ENCODE data around the gene SLC25A22.
A peak's percentile ranks its signal among the peaks of the same experiment; 100 is the strongest.

The SLC25A22 gene

DNA sequence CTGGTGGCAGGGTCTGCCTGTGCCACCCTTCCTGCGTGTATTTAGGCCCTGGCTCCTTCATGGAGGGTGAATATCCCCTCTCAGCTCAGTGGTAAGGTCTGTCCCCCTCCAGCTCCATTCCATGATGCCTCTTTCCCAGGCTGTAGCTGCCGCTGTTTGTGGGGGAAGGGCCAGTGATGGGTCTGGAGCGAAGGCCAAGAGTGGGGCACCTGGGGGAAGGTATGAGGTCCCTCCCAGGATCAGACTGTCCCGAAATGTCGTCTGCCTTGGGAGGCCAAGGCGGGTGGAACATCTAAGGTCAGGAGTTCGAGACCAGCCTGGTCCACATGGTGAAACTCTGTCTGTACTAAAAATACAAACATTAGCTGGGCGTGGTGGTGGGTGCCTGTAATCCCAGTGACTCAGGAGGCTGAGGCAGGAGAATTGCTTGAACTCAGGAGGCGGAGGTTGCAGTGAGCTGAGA, 35.8 kb upstream of the SLC25A22 start:
- DNase-seq, result no peak

DNA sequence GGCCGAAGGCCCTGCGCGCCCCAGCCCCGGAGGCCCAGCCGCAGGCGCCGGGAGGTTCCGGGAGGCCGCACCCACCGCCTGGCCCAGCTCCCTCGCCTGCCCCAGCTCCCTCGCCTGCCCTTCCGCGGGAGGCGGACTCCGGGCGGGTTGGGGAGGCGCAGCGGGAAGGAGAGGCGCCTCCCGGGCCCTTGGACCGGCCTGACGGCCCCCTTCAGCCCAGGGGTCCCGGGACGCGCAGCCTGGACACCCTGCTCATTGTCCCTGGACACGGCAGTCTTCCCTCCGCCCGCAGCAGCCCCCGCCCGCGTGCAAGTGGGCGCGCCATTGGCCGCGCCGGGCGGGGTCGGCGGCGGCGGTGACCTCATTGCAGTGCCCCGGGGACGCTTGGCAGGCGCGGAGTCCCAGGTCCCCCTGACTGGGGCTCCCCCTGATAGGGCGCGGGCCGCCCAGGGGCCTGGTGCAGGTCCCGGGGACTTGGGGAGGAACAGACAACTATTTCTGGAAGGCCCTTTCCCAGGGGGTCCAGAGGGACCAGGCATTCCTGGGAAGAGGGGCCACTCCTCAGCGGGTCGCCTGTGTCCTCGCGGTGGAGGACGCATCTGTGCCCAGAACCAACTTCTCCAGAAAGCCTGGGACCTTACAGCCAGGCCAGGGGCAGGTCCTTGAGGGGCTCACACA, 35.2 kb upstream of the SLC25A22 start:
- DNase-seq, result no peak

DNA sequence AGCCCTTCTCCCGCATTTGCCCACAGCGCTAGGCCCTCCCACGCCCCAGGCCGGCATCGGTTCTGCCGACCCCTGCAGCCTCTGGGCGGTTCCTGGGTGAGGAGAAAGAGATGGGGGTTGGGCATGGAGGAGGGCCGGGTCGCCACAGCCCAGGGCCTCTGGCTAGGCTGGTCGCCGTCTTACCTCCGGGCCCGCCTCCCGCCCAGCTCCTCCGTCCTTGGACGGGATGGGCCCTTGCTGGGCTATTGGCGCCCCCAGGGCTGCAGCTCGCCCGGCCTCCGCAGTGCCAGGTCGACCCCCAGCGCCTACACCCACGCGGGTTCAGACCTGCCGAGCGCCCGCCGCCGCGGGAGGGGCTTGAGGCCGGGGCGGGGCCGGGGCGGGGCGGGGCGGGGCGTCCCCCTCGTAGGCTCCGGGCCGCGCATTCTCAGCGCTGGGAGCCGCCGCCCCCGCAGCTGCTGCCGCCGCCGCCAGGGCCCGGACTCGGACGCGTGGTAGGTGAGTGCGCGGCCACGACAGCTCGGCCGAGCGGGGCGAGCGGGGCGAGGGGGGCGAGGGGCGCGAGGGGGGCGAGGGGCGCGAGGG, 34.5 kb upstream of the SLC25A22 start, which contains the start of gene CD151:
TSS of gene CD151 (plus strand) at position 424 of the 585 bp plus-strand sequence. CDS start 3,118 bp downstream, outside the sequence.
- peak; percentile 58 for DNase-seq

DNA sequence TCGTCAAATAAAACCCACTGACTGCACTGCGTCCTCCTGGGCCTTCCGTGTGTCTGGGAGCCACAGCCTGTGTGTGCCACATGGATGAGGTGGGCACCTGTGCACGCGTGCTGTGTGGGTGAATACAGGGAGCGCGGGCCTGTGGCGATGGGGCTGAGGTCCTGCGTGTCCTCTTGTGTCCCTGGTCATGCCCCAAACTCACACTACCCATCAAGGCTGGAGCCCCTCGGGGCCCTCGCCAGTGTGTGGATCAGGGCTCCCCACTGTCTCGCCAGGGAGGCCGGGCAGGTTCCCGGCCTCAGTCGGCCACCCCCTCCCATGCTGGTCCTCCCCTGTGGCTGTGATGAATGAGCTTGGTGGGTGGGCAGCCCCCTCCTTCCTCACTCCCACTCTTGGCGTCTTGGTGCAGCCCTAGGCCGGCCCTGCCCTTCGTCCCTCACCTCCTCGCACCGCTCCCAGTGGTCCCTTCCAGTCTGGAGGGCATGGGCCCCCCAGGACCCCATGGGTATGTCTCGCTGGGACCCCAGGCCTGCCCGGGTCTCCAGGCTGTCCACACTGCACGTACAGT, 34.0 kb upstream of the SLC25A22 start:
- no peak for DNase-seq

DNA sequence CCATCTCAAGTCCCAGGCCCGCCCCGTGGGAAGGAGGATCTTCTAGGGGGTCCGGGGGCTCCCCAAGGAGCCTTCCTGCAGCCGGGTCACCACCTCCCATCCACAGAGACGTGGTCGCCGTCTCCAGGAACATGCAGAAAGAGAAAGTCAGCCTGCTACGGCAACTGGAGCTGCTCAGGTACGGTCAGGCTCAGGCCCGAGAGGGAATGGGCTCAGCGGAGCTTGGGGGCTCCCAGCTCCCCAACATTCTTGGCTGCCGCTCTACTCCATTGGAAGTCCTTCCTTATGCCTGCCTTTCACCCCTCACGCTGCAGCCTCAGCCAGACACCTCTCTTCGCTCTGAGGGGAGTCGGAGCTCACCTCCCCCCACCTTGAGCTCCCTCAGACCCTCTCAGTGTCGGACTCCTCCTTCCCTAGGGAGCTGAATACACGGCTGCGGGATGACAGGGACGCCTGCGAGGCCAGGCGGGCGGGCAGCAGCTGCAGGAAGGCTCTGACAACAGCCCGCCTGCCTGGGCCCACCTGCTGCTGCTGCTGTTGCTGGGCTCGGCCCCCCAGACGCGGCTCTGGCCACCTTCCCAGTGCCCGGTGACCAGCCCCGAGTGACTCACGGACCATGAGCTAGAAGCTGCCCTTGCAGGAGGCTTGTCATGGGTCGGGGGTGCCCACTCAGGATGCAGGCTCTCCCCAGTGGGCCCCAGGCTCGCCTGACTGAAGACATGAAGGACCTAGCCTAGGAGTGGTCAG, 33.2 kb upstream of the SLC25A22 start:
- DNase-seq, result no peak

DNA sequence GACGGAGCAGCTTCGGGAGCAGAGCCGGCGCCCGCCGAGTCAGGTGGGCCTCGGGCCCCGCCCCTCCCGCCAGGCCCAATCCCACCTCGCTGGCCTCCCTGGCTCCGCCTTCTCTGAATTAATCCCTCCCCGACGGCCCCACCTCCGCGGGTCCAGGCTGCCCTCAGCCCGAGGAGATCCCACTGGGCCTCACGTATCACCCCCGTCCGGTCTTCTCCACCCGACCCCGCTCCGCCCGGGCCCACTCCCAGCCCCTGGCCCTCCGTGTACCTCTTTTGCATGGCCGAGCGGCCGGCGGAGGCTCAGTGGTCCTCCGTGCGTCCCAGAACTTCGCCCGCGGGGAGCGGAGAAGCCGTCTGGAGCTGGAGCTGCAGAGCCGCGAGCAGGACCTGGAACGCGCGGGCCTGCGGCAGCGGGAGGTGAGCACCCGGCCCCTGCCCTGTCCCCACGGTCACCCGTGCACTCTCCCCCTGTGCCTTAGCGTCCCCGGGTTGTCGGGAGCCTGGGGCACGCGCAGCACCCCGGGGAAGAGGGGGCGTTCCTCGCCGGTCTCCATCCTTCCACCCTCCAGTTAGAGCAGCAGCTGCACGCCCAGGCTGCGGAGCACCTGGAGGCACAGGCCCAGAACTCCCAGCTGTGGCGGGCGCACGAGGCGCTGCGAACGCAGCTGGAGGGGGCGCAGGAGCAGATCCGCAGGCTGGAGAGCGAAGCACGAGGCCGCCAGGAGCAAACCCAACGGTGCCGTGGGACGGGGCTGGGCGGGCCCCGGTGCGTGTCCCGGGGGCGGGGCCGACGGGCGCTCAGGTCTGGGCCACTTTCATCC, 32.4 kb upstream of the SLC25A22 start:
- no peak for DNase-seq

DNA sequence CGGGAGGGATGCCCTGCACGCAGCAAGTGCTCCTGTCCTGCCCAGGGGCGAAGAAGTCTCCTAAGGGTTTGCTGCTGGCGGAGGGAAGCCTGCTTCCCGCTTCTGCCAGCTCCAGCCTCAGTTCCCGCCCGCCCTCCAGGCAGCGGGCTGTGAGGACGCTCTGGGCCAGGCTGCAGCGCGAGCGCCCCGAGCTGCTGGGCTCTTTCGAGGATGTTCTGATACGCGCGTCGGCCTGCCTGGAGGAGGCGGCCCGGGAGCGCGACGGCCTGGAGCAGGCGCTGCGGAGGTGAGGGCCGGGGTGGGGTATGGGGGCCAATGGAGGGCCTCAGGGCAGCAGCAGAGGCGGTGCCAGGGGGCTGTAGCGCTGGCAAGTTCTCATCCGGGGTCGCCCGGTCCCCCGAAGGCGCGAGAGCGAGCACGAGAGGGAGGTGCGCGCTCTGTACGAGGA, 31.8 kb upstream of the SLC25A22 start:
- DNase-seq, result no peak

DNA sequence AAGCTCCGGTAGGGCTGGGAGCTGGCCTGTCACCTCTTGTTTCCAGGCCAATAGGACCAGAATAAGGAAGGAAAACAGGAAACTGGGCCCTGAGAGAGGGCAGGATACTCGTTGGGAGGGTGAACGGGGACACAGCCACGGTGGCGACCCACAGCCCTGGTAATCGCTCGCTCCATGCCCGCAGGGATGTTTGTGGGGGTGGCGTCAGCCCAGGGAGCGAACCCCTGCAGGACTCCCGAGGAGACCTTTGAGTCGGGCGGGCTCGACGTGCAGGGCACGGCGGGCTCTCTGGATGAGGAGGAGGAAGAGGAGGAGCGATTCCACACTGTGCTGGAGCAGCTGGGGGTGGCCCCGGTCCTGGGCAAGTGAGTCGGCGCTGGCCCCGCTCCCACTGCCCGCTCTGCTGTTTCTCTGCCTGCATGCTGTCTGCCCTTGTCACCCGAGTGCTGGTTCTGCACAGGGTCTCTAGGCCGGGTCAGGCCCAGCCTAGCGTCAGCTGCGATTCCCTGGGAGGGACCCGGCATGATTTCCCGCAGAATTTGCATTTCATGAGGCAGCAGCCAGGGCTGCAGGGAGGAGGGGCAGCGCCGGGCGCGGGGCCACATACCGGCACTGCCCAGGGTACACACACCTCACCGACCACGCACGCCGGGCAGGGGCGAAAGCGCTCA, 31.2 kb upstream of the SLC25A22 start:
- no peak for DNase-seq

DNA sequence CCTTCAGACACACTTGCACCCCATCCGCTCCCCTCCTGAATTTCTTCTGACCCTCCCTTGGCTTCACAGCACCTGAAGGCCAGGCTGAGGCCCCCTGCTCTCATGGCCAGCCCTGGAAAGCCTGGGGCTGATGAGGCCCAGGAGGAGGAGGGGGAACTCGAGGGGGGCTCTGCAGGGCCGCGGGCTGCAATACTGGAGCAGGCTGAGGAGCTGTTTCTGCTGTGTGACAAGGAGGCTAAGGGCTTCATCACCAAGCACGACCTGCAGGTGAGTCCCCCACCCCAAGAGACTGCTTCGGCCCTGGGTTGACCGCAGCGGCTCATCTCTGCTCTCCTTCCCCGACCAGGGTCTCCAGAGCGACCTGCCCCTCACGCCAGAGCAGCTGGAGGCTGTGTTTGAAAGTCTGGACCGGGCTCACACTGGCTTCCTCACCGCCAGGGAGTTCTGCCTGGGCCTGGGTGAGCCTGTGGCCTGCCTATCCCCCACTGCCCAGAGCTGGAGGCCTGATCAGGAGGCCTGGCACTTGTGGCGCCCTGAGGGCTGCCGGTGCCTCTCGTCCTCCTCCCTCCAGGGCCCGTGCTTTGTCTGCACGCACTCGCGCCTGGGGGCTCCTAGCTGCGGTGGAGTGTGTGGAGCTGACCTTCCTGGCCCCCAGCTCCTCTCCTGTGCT, 30.6 kb upstream of the SLC25A22 start:
- DNase-seq, result no peak

DNA sequence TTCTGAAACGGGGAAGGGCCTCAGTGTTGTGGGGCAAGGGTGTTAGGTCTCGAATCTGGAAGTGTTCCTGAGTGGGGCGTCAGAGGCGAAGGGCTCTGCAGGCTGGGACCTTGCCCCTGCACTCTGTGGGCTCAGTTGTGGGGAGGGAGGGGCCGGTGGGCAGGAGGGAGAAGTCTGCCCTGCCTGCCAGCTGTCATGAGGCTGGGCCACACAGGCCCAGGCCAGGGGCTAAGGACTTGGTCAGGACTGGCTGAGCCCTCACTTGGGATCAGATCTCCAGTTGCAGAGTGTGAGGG, 29.8 kb upstream of the SLC25A22 start, which contains the start of gene CRACR2B:
TSS of gene CRACR2B (plus strand) at position 23 of the 296 bp plus-strand sequence. CDS start 689 bp downstream, outside the sequence.
- no peak for DNase-seq

DNA sequence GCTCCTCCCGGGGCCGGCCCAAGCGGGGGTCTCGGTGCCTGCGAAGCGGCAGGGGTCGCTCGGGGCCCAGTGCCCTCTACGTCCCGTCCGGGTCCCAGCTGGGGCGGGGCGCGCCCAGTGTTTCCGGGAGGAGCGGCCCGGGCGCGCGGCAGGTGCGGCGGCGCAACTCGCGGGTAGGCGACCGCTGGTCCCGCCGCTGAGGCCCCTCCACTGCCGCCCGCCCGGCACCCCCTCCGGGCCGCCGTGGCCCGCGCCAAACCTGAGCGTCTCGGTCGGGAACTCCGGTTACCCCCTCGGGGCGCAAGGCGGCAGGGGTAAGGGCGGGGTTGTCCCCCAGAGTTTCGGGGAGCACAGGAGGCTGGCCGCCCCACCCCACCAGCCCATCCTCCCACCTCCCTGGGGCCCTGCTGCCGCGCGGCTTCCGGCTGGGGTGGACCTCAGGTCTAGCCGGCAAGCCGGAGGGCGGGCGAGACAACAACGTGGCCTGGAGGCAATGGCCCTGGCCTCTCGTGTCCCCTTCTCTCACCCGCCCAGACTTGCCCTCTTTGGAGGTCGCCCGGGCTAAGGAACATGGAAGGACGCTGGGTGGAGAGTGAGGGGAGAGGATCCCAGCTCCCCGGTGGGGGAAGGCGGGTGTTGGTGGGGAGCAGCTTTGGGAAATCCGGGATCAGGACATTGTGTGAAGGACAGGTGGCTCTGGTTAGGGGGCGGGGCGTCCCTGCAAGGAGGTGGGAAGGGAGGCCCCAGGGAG, 29.2 kb upstream of the SLC25A22 start:
- DNase-seq, result no peak

DNA sequence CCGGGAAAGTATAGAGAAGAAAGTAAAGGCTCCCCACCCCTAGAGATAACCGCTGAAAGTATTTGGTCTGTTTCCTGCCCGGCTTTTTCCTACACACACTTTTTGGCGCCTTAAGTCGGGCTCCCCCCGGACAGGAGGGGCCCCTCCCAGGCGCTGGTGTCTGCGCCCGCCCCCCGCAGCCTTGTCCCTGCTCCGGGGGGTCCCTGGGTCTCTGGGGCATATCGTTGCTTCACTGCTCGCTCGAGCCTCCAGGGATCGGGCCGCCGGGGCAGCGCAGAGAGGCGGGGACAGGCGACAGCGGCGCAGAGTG, 28.7 kb upstream of the SLC25A22 start:
- no peak for DNase-seq

DNA sequence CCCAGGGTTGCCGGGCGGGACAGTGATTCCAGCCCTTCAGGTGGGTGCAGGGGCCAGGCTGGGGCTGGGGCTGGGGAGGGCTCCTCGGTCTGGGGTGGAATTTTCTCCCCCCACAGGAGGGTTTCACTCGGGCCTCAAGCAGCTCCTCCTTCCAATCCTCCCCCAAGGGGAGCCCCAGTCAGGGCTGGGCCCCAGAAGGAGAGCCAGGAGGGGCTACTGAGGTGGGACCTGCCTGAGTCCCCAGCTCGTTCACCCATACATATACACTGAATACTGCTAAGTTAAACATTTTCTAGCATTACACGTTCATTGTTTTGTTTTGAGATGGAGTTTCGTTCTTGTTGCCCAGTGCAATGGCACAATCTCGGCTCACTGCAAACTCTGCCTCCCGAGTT, 28.1 kb upstream of the SLC25A22 start:
- no peak for DNase-seq

DNA sequence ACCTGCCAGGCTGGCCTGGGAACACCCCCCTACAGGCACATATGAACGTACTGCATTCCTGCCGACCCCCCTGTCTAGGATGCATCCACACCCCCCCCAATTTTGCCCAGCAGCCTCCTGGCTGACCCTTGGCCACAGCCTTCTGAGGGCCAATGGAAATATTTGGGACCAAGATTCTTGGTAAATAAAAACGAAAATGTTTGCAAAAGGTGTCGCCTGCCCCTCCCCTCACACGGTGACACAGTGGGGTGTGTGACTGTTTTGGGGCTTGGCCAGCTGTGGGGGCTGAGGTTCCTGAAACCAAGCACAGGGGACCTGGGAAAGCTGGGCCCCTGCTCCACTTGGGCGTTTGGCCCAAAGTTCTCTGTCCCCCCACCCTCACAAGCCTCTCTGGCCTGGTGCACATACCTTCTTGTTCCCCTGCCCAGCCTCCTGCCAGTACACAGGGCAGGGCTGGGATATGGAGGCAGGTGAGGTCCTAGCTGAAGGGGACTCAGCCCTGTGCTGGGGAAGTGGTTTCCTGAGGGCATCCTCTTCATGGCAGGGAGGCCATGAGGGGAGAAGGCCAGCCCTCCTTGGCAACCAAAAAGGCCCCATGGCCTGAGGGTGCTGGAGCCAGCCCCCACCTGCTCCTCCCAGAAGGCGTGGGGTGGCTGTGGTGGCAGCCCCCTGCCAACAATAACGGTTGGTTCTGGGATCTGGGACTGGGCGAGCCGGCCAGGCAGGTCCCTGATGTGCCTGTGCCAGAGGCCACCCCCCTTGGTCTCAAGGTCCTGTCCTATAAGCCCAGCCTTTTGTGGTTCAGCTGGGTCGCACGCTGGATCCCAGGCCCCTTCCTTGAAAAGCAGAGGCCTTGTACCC, 27.5 kb upstream of the SLC25A22 start:
- no peak for DNase-seq

DNA sequence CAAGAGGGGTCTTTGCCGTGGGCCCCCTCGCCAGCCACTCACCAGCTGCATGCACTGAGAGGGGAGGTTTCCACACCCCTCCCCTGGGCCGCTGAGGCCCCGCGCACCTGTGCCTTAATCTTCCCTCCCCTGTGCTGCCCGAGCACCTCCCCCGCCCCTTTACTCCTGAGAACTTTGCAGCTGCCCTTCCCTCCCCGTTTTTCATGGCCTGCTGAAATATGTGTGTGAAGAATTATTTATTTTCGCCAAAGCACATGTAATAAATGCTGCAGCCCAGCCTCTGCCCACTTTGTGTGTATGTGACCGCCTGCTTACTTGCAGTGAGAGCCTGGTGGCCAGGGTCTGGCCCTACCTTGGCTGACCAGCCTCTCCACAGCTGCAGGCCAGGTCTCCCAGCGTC, 26.9 kb upstream of the SLC25A22 start:
- DNase-seq, result no peak

DNA sequence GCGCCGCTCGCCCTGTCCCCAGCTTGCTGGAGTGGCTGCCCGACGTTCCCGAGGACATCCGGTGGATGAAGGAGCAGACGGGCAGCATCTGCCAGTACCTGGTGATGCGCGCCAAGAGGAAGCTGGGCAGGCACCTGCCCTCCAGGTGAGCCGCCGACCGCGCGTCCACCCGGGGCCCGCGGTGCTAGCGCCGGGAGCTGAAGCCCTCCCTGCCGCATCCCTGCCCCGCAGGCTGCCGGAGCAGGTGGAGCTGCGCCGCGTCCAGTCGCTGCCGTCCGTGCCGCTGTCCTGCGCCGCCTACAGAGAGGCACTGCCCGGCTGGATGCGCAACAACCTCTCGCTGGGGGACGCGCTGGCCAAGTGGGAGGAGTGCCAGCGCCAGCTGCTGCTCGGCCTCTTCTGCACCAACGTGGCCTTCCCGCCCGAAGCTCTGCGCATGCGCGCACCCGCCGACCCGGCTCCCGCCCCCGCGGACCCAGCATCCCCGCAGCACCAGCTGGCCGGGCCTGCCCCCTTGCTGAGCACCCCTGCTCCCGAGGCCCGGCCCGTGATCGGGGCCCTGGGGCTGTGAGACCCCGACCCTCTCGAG, 26.3 kb upstream of the SLC25A22 start:
- DNase-seq, result peak; percentile 74

DNA sequence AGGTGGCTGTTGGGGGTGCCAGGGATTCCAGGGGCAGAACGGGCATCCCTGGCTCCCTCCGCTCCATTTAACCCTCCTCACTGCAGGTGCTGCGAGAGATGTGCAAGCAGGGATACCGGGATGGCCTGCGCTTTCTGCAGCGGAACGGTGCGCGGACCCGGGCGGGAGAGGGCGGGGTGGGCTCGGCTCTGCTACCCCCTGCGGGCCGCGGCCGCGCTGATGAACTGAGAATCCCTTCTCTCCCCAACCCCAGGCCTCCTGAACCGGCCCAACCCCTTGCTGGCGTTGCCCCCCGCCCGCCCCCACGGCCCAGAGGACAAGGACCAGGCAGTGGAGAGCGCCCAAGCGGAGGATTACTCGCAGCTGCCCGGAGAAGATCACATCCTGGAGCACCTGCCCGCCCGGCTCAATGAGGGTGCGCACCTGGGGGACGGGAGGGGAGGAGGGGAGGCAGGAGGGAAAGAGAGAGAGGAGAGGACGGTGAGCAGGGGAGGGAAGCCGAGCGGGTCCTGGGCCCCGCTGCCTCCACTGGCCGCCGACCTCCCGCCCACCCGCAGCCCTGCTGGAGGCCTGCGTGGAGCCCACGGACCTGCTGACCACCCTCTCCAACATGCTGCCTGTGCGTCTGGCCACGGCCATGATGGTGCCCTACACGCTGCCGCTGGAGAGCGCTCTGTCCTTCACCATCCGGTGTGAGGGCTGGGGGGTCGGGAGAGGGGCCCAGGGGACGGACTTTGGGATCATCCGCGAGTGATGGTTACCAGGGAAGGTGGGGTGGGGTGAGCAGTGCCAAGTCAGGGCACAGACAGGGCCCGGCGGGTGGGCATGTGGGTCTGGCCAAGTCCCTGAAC, 25.6 kb upstream of the SLC25A22 start:
- peak; percentile 63 for DNase-seq

DNA sequence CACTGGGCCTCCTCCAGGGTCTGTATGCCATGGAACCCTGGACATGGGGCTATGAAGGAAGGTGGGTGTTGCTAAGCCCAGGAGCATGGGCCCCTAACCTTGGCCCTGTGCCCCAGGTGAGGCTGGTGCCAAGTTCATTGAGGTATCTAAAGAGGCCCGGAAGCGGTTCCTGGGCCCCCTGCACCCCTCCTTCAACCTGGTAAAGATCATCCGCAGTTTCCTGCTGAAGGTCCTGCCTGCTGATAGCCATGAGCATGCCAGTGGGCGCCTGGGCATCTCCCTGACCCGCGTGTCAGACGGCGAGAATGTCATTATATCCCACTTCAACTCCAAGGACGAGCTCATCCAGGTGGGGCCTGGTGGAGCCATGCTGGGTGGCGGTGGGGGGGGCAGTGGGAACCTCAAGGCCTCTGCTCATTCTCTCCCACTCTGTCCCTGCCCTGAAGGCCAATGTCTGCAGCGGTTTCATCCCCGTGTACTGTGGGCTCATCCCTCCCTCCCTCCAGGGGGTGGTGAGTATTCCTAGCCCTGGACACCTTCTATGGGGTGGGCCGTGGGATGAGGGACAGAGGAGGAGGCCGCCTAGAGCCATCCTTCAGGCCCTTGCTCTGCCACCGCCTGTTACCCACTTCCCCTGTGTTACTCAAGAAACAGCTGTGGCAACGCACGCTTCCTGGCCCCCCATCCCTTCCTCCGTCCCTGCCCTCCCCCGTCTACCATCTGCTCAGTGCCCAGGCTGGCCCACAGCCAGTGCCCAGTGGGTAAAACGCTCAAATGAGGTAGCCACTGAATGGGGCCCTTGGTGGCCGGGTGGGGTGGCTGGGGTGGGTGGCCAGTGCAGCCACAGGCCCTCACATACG, 23.7 kb upstream of the SLC25A22 start:
- DNase-seq, result no peak
